Breast epithelium (tissue), 4 donors: ENCODE results near the gene TGFBI. TPM values are rescaled to one million over a fixed set of nuclear protein-coding genes. Genes with fewer than 3 reads are reported as not detected.

ENCODE experiments used
- DNase-seq, 2 donors: peaks; one replicate each; pipeline ENCODE4 v3.0.0-alpha.2; 2019; ENCODE audit warnings: low spot score in 2 of 2
- H3K27ac ChIP-seq, 2 donors: fragments of 200-600 bp; sonication (generic) in 1 of 2; one replicate each; pipeline ENCODE4 v1.5.1; 2016 to 2019; ENCODE audit warnings: mild to moderate bottlenecking in 1 of 2
- H3K27me3 ChIP-seq, 2 donors: fragments of 200-600 bp; sonication (generic) in 1 of 2; one replicate each; pipeline versions ENCODE4 v1.5.1 to v1.6.0; 2017 to 2019; ENCODE audit warnings: control low read depth in 1 of 2, mild to moderate bottlenecking in 1 of 2
- H3K36me3 ChIP-seq: fragments of 200-600 bp; one replicate; pipeline ENCODE4 v1.5.1; 2019
- H3K4me1 ChIP-seq, 2 donors: fragments of 200-600 bp; sonication (generic); one replicate each; pipeline ENCODE4 v1.5.1; 2016 to 2019; ENCODE audit warnings: control low read depth in 1 of 2
- H3K4me3 ChIP-seq, 3 donors: fragments of 200-600 bp; sonication (generic); 1 replicate in 2 of 3; 2 replicates in 1 of 3; pipeline ENCODE4 v1.5.1; 2016 to 2019; ENCODE audit warnings: mild to moderate bottlenecking in 3 of 3, moderate library complexity in 2 of 3
- H3K9me3 ChIP-seq, 2 donors: fragments of 200-600 bp; sonication (generic) in 1 of 2; one replicate each; pipeline ENCODE4 v1.5.1; 2016 to 2019; ENCODE audit warnings: control low read depth in 1 of 2
- POLR2A ChIP-seq: fragments of 450-650 bp; IDR thresholded peaks from one replicate; pipeline ENCODE4 v1.6.1; 2016; ENCODE audit warnings: antibody characterized with exemption, mild to moderate bottlenecking, moderate library complexity
- POLR2AphosphoS5 ChIP-seq, 3 donors: sonication (generic); formaldehyde crosslinking; IDR thresholded peaks; one replicate each; pipeline ENCODE4 v1.6.1; 2017; ENCODE audit warnings: antibody characterized with exemption in 3 of 3
- intact Hi-C: fragments of 100-400 bp; cut with DNase I; formaldehyde crosslinking; loops from one replicate; pipeline ENCODE4 v1.15.1; 2023; ENCODE audit warnings: low total_unique reads
- total RNA-seq, 3 donors: library from RNA; depleted of rRNA; stranded (reverse); fragments of >200 nt; gene quantifications; one replicate each; pipeline ENCODE4 v1.1.0, GENCODE V29; 2016
- TF ChIP-seq, protein P1 (sequence below), 3 donors: fragments of 450-650 bp; IDR thresholded peaks; one replicate each; pipeline ENCODE4 v1.5.1; 2016 to 2017; ENCODE audit warnings: antibody characterized with exemption in 3 of 3, mild to moderate bottlenecking in 3 of 3, moderate library complexity in 3 of 3

The TGFBI gene
- total RNA-seq, 3 donors from 2014 or later, result 40.4 to 145 (median 45.2) TPM

DNA sequence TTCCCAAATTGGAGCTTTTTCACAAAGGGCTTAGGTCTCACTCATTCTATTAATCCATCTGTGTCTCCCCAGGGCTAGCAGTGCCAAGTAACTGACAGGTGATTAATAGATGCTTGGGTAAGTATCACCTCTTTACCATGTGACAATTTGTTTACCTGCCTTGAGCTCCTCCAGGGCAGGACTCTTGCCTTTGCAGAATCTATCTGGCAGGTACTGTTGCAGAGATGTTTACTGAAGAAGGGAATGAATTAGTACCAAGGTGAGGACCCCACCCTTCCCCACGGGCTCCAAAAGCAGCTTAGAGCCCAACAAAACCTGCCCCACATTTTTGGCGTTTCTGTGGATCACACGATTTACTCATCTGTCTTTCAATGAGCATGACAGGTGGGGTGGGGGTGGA is 698 bp upstream of the TGFBI start:
- Histone ChIP-seq H3K36me3 (no peaks in the 10 kb centered on the region), H3K4me3 (peak overlapping the region in 1 of 3 donors; percentile 69), H3K27ac (no peak overlapping the region), H3K4me1 (peaks cover 9 to 12% of the 10 kb centered on the region in 2 donors), H3K9me3 (no peaks in the 10 kb centered on the region), H3K27me3 (no peaks in the 10 kb centered on the region)
- TF ChIP-seq POLR2A (no peak), POLR2AphosphoS5 (IDR thresholded peaks at IDR 0.05) (no peak)
- TF ChIP-seq, protein P1, sequence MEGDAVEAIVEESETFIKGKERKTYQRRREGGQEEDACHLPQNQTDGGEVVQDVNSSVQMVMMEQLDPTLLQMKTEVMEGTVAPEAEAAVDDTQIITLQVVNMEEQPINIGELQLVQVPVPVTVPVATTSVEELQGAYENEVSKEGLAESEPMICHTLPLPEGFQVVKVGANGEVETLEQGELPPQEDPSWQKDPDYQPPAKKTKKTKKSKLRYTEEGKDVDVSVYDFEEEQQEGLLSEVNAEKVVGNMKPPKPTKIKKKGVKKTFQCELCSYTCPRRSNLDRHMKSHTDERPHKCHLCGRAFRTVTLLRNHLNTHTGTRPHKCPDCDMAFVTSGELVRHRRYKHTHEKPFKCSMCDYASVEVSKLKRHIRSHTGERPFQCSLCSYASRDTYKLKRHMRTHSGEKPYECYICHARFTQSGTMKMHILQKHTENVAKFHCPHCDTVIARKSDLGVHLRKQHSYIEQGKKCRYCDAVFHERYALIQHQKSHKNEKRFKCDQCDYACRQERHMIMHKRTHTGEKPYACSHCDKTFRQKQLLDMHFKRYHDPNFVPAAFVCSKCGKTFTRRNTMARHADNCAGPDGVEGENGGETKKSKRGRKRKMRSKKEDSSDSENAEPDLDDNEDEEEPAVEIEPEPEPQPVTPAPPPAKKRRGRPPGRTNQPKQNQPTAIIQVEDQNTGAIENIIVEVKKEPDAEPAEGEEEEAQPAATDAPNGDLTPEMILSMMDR (IDR thresholded peaks at IDR 0.05), result no peak
- intact Hi-C loops, result no loop called here
- DNase-seq, result no peak

DNA sequence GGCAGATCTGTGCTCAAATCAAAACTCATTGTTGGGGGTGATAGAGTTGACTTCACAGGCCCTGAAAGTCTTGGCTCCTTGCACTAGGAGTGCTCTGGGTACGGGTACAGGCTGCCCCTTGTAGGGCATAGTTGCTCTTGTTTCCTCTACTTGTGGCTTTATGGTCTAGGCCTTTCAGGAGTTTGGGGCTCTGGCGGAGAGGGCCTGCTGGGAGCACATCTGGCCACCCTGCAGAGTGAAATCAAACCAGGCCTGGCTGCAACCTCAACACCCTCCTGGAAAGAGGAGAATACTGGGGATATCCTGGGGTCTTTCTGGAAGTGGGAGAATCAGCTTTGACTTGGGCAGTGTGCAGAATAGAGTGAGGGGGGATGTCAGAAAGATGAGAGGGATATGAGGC is 1.5 kb downstream of the TGFBI start:
- H3K27ac ChIP-seq, result no peak overlapping the region
- H3K36me3 ChIP-seq, result no peaks in the 10 kb centered on the region
- intact Hi-C loops, result no loop called here
- H3K9me3 ChIP-seq, result no peaks in the 10 kb centered on the region
- TF ChIP-seq POLR2A (no peak), POLR2AphosphoS5 (IDR thresholded peaks at IDR 0.05) (no peak)
- TF ChIP-seq, protein P1 (IDR thresholded peaks at IDR 0.05), result no peak
- H3K4me3 ChIP-seq, result peak overlapping the region; percentile 53 to 69 (median 57)
- H3K27me3 ChIP-seq, result no peaks in the 10 kb centered on the region
- H3K4me1 ChIP-seq, result peaks cover 9 to 12% of the 10 kb centered on the region in 2 donors
- no peak for DNase-seq

DNA sequence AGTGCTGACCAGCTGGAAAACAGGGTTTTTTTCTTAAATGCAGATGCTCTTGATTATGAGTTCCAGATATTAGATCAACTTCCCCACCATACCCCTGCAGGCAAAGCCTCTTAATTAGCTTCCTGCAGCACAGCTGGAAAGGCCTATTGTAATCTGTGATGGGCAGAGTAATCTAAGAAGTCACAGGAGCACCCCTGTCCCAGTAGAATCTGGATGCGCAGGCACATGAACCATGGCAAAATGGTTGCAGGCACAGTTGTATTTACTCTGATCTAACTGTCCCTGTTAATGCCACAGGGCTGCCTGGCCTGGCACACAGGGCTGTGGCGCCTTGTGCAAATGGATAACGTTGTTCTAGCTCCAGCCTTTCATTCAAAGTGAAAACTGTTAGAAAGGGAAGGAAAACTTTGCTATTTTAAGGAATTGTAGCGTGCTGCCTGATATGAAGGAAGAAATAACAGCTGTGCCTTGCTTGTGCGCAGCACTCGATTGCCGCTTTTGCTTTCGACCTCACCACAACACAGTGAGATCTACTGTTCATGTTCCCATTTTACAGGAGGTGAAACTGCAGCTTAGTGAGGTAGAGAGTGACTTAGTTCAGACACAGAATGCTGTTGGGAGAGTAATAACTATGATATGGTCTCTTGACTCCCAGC is 2.3 kb downstream of the TGFBI start:
- DNase-seq, result no peak
- intact Hi-C loops, result no loop called here
- no peak for TF ChIP-seq POLR2AphosphoS5 (IDR thresholded peaks at IDR 0.05)
- TF ChIP-seq, protein P1 (IDR thresholded peaks at IDR 0.05), result no peak

DNA sequence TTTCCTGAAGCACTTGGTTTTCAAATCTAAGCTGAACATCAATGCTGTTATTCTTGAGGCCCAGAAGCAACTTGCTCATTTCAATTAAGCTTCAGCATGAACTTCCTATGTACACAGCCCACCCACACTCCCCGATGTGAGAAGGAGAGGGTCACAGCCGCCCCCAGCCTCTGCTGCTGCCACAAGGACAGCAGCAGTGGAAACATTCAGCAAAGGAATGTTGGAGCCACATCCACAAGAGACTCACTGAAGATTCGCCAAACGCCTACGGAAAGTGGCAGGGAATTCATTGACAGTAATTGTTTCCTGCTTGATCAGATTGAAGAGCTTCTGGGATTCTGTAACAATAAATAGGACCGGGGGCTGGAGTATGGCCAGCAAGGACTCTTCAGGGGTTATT is 2.9 kb downstream of the TGFBI start:
- TF ChIP-seq POLR2A (no peak), POLR2AphosphoS5 (IDR thresholded peaks at IDR 0.05) (no peak)
- TF ChIP-seq, protein P1 (IDR thresholded peaks at IDR 0.05), result no peak
- Histone ChIP-seq H3K27ac (peak overlapping the region; percentile 7 to 11), H3K9me3 (no peaks in the 10 kb centered on the region), H3K27me3 (no peaks in the 10 kb centered on the region), H3K4me1 (peaks cover 9 to 12% of the 10 kb centered on the region in 2 donors), H3K36me3 (no peaks in the 10 kb centered on the region), H3K4me3 (no peak overlapping the region)
- intact Hi-C loops, result no loop called here
- DNase-seq, result no peak

More for the DNA sequence above, 2.3 kb downstream of the TGFBI start:
- peaks cover 9 to 12% of the 10 kb centered on the region in 2 donors for H3K4me1 ChIP-seq
- no peaks in the 10 kb centered on the region for H3K27me3 ChIP-seq
- peak overlapping the region in 1 of 2 donors; percentile 11 for H3K27ac ChIP-seq
- H3K36me3 ChIP-seq, result no peaks in the 10 kb centered on the region
- H3K4me3 ChIP-seq, result peak overlapping the region in 2 of 3 donors; percentile 19 to 57
- no peaks in the 10 kb centered on the region for H3K9me3 ChIP-seq

DNA sequence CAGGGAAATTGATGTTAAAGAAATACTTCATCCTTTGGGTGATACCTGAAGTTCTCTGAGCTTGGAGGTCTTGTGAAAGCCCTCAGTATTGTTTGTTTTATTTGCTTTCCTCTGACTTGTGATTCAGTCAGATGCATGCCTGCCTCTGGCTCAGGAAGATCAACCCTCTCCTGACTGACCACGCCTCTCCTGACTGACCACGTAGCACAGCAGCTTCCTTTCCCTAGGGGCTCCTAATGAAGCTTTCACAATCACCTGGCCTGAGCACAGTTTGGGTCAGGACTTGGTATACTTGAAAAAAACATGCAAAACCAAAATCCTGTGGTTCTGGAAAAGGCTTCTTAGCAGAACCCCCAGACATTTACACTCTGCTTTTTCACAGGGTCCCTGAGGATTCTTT is 3.8 kb downstream of the TGFBI start:
- Histone ChIP-seq H3K36me3 (no peaks in the 10 kb centered on the region), H3K4me1 (peaks cover 9 to 12% of the 10 kb centered on the region in 2 donors), H3K9me3 (no peaks in the 10 kb centered on the region), H3K27ac (no peak overlapping the region), H3K27me3 (no peaks in the 10 kb centered on the region), H3K4me3 (no peak overlapping the region)
- intact Hi-C loops, result no loop called here
- no peak for DNase-seq
- TF ChIP-seq, protein P1 (IDR thresholded peaks at IDR 0.05), result no peak
- TF ChIP-seq POLR2AphosphoS5 (IDR thresholded peaks at IDR 0.05) (no peak), POLR2A (no peak)
